GM12873 (cell line): ENCODE data around the gene HDAC5.

ENCODE experiments used
- TF ChIP-seq, protein P1 (sequence below): IDR thresholded peaks from 2 replicates; pipeline ENCODE4 v1.5.1; 2012; ENCODE audit warnings: low read depth, mild to moderate bottlenecking, moderate library complexity, low read length, control low read depth; ENCODE audit not compliant: insufficient read depth; ENCODE audit errors: missing control alignments

Gene HDAC5

DNA sequence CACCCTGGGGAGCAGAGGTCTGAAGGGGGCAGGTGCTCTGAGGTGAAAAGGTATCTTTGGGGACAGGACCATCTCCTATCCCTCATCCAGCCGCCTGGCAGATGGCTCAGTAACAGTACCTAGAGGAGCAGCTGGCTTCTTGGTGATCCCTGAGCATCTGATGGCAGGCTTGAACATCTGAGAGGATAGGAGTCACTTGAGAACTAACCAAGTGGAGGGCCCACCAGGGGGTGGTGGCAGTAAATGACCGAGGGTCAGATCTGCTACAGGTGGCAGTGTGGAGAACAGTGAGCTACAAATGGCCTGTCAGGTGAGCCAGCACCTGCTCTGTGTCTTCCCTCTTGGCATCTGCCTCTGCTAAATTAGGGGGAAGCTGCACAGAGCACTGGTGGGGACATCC, 32.0 kb upstream of the HDAC5 start:
- TF ChIP-seq, protein P1, sequence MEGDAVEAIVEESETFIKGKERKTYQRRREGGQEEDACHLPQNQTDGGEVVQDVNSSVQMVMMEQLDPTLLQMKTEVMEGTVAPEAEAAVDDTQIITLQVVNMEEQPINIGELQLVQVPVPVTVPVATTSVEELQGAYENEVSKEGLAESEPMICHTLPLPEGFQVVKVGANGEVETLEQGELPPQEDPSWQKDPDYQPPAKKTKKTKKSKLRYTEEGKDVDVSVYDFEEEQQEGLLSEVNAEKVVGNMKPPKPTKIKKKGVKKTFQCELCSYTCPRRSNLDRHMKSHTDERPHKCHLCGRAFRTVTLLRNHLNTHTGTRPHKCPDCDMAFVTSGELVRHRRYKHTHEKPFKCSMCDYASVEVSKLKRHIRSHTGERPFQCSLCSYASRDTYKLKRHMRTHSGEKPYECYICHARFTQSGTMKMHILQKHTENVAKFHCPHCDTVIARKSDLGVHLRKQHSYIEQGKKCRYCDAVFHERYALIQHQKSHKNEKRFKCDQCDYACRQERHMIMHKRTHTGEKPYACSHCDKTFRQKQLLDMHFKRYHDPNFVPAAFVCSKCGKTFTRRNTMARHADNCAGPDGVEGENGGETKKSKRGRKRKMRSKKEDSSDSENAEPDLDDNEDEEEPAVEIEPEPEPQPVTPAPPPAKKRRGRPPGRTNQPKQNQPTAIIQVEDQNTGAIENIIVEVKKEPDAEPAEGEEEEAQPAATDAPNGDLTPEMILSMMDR: no peak

DNA sequence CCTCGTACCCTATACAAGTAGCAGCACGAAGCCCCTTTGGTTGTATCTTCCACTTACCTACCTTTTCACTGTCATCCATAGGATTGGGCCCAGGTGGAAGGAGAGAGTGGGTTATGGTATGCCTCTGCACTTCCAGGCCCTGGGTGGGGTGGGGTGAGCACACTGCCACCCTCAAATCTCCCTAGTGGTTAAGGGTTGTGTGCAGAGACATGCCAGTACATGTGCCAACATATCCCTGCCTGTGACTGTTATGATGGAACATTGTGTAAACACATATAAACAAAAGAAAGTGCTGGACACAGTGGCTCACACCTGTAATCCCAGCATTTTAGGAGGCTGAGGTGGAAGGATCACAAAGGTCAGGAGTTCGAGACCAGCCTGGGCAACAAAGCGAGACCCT, 29.4 kb upstream of the HDAC5 start:
- TF ChIP-seq, protein P1: no peak

DNA sequence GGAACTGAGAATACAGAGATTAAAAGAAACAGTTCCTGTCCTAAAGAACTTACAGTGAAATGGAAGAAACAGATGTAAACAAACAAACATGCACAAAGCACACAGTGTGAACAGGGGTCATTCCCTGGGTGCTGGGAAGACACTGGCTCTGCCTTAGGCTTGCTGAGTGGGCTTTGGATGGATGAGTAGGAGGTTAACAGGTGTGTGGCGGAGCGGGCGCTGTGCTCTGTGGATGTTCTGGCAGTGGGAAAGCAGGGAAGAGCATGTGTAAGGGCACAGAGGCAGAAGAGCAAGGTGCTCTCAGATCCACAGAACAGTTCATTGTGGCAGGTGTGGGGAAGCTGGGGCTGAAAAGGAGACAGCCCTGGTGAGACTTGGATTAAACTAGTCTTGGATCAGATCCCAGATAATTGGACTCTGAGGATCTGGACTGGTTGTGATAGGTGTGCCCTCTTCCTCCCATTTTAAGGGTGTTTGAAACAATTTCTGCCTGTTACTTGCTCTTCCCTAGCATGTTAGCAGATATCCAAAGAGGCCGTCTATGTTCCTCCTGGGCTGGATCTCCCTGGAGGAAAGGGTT, 26.4 kb upstream of the HDAC5 start:
- TF ChIP-seq, protein P1: no peak

DNA sequence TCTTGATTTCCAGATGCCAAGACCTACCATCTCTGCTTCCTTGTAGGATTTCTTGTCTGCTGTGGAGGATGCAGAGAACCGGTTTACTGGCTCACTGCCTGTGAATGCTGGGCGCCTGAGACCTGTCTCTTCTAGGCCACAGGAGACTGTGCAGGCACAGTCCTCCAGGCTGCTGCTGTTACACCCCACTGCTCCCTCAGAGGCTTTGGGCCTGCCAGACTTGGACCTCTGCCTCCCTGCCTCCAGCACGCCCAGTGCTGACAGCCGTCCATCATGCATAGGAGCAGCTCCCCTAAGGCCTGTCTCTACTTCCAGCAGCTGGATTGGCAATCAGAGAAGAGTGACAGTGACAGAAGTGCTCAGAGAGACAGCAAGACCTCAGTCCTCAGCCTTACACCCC, 24.4 kb upstream of the HDAC5 start:
- TF ChIP-seq, protein P1: no peak

DNA sequence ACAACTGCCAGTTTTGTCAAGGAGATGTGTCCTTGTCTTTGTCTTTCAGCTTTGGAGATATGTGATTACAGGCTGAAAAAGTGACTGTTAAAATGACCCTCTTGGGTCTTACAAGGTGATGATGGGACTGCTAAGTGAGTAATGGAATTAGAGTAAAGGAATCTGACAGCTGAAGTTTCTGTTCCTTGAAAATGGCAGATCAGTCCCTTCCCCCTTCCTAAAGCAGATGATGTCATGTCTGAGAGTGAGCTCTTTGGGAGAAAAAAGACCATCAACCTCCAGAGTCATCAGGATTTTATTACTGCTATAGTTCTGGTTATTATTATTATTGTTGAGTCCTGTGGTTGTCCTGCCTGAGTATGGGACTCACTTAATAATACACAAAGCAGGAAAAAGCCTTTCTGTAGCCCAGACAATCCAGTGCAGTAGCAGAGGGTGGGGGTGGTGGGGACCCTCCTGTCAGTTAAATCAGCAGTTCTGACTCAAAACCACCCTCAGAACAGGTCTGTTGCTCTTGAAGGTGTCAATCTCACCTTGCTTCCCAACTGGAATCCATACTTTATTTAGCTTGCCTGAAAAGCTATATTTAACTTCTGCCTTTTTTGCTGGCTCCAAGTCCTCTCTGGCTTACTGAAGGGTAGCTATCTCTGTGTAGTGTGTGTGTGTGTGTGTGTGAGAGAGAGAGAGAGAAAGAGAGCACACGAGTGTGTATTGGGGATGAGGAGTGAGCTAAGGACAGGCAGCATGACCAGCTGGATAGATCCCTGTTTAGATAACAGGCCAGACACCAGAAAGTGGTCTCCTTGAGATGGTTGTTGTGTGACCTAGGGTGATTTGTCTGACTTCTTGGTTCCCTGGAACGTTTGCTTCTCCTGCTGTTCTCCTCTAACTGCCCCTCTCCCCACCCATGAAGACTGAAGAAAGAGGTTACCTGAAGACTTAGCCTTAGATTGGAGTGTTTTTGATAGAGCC, 23.2 kb upstream of the HDAC5 start:
- TF ChIP-seq, protein P1: no peak

DNA sequence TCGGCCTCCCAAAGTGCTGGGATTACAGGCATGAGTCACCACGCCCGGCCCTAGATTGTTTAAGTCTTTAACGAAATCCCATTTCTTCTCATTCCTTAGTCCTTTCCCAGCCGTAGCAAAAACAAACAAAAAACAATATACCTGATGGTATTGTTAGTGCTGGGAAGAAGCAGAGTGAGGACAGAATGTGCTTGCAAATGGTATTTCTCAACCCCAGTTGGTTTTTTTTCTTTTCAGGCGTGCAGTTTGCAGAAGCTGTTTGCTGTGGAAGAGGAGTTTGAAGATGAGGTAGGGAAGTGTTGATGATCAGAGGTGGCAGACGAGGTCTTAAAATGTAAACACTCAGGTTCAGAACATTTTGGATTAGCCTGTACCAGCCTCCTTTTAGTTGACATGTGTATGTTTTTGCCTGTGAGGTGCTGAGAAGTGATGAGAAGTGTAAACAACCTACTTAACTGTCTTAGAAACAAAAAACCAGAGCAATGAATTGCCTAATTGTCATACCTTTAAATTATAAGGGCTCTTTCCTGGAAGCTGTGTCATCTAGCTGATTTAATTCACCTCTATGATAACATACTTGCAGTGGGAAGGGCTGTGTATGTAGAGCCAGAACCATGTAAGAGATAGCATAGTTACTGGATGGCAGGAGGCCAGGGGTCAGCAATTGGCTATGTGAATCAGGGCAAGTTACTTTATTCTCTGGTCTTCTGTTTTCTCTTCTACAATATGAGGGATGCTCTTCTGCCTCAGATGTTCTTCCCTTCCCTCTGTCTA, 21.7 kb upstream of the HDAC5 start:
- TF ChIP-seq, protein P1: no peak
